Upper lobe of left lung (tissue), 4 donors: ENCODE measurements around the gene DHX8.

Source experiments
- EP300 ChIP-seq, 4 donors: sonication (generic); formaldehyde crosslinking; IDR thresholded peaks; one replicate each; pipeline ENCODE4 v1.5.1; 2017; ENCODE audit warnings: antibody characterized with exemption in 4 of 4, control low read depth in 2 of 4
- POLR2A ChIP-seq, 4 donors: fragments of 450-650 bp; IDR thresholded peaks; one replicate each; pipeline ENCODE4 v1.5.1; 2016 to 2017; ENCODE audit warnings: antibody characterized with exemption in 4 of 4, mild to moderate bottlenecking in 2 of 4
- POLR2AphosphoS5 ChIP-seq, 2 donors: sonication (generic); formaldehyde crosslinking; IDR thresholded peaks; one replicate each; pipeline ENCODE4 v1.5.1; 2017; ENCODE audit warnings: antibody characterized with exemption in 2 of 2
- TF ChIP-seq, protein P1 (sequence below), 6 experiments: fragments of 450-650 bp in 4 of 6; fragments of 200-600 bp in 2 of 6; sonication (generic) in 2 of 6; IDR thresholded peaks; one replicate each; pipeline ENCODE4 v1.5.1; 2016 to 2019; ENCODE audit warnings: antibody characterized with exemption in 6 of 6

DNA sequence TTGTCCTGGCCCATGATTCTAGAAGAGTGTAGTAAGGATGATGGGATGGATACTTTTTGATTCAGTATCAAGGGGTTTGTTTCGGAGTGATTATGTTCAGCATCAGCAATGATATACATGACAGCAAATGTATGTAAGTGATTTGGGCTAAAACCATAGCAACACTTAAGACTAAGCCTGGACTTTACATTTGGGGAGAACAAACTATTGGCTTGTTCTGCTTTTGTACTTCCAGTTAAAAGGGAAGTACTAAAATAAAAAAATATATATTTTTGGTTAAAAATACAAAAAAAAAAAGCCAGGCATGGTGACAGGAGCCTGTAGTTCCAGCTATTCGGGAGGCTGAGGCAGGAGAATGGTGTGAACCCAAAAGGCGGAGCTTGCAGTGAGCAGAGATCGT is 20.5 kb upstream of the DHX8 start:
- TF ChIP-seq POLR2A (IDR thresholded peaks at IDR 0.05) (no peak), POLR2AphosphoS5 (IDR thresholded peaks at IDR 0.05) (no peak), EP300 (IDR thresholded peaks at IDR 0.05) (no peak)
- TF ChIP-seq, protein P1, sequence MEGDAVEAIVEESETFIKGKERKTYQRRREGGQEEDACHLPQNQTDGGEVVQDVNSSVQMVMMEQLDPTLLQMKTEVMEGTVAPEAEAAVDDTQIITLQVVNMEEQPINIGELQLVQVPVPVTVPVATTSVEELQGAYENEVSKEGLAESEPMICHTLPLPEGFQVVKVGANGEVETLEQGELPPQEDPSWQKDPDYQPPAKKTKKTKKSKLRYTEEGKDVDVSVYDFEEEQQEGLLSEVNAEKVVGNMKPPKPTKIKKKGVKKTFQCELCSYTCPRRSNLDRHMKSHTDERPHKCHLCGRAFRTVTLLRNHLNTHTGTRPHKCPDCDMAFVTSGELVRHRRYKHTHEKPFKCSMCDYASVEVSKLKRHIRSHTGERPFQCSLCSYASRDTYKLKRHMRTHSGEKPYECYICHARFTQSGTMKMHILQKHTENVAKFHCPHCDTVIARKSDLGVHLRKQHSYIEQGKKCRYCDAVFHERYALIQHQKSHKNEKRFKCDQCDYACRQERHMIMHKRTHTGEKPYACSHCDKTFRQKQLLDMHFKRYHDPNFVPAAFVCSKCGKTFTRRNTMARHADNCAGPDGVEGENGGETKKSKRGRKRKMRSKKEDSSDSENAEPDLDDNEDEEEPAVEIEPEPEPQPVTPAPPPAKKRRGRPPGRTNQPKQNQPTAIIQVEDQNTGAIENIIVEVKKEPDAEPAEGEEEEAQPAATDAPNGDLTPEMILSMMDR (IDR thresholded peaks at IDR 0.05): no peak
